Measurements from ENCODE around the gene EGFL7.

- TF ChIP-seq, protein P1, sequence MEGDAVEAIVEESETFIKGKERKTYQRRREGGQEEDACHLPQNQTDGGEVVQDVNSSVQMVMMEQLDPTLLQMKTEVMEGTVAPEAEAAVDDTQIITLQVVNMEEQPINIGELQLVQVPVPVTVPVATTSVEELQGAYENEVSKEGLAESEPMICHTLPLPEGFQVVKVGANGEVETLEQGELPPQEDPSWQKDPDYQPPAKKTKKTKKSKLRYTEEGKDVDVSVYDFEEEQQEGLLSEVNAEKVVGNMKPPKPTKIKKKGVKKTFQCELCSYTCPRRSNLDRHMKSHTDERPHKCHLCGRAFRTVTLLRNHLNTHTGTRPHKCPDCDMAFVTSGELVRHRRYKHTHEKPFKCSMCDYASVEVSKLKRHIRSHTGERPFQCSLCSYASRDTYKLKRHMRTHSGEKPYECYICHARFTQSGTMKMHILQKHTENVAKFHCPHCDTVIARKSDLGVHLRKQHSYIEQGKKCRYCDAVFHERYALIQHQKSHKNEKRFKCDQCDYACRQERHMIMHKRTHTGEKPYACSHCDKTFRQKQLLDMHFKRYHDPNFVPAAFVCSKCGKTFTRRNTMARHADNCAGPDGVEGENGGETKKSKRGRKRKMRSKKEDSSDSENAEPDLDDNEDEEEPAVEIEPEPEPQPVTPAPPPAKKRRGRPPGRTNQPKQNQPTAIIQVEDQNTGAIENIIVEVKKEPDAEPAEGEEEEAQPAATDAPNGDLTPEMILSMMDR (conservative IDR thresholded peaks at IDR 0.05 in 1 of 2, IDR thresholded peaks at IDR 0.05 in 1 of 2; ENCODE audit: low read depth in 1 of 2, low read length in 2 of 2), result no peak
- TF ChIP-seq EZH2 (IDR thresholded peaks at IDR 0.05; ENCODE audit: low read length, missing control alignments), result no peak
These were observed 15.6 kb upstream of the EGFL7 start for GRCh38 chr9:136646827-136647711.

All from fibroblast of lung (primary cell).